GM12892 (cell line): ENCODE measurements around the gene FBXW2.
"Not testable (repeated sequence)": the region's sequence is repeated elsewhere in the genome, so short reads cannot be mapped to it uniquely, and the experiment has no call there.

Source experiments
- DNase-seq: peaks from one replicate; pipeline ENCODE4 v3.0.0; 2011; ENCODE audit not compliant: insufficient read length
- FAIRE-seq: peaks from 2 replicates; lab custom pipeline; 2011; peaks lifted over from hg19 to GRCh38; lab: Jason Lieb, UNC
- POLR2A ChIP-seq: IDR thresholded peaks from 2 replicates; pipeline ENCODE4 v1.6.1; 2011; ENCODE audit warnings: low read depth, low read length, control low read depth
- POLR2AphosphoS5 ChIP-seq: IDR thresholded peaks from 2 replicates; pipeline ENCODE4 v1.6.1; 2011; ENCODE audit warnings: low read depth, low read length, control low read depth
- TAF1 ChIP-seq: IDR thresholded peaks from 2 replicates; pipeline ENCODE4 v1.6.1; 2011; ENCODE audit warnings: low read depth, mild to moderate bottlenecking, control low read depth, low read length, borderline replicate concordance

FBXW2 gene

GRCh38 chr9:120808931-120809330, 15.7 kb upstream of the FBXW2 start:
- TF ChIP-seq POLR2A (no peak), POLR2AphosphoS5 (no peak), TAF1 (no peak)
- no peak for FAIRE-seq
- no peak for DNase-seq

GRCh38 chr9:120807607-120808379, 14.6 kb upstream of the FBXW2 start:
- TF ChIP-seq POLR2A (no peak), POLR2AphosphoS5 (no peak), TAF1 (no peak)
- DNase-seq (no peak), FAIRE-seq (no peak)

GRCh38 chr9:120804784-120805363, 11.7 kb upstream of the FBXW2 start:
- not testable (repeated sequence) for FAIRE-seq, DNase-seq

- no peak for TF ChIP-seq POLR2AphosphoS5
- DNase-seq (no peak), FAIRE-seq (no peak)
These were observed 8.2 kb upstream of the FBXW2 start for GRCh38 chr9:120801441-120801840.

- FAIRE-seq (no peak), DNase-seq (no peak)
- TF ChIP-seq TAF1: no peak
- no peak for TF ChIP-seq POLR2A
- no peak for TF ChIP-seq POLR2AphosphoS5
These were observed 2.1 kb downstream of the FBXW2 start for GRCh38 chr9:120791161-120791560.

GRCh38 chr9:120787933-120788332, 5.3 kb downstream of the FBXW2 start:
- no peak for FAIRE-seq
- no peak for DNase-seq
- TF ChIP-seq POLR2A (no peak), TAF1 (no peak), POLR2AphosphoS5 (no peak)

- DNase-seq: no peak
- no peak for FAIRE-seq
- TF ChIP-seq POLR2A: no peak
- no peak for TF ChIP-seq TAF1
- TF ChIP-seq POLR2AphosphoS5: no peak
These were observed 9.6 kb downstream of the FBXW2 start for GRCh38 chr9:120783602-120784047.

GRCh38 chr9:120781236-120781635, 12.0 kb downstream of the FBXW2 start:
- DNase-seq: no peak
- TF ChIP-seq TAF1 (no peak), POLR2A (no peak), POLR2AphosphoS5 (no peak)
- FAIRE-seq: no peak

- FAIRE-seq: no peak
- TF ChIP-seq POLR2AphosphoS5: no peak
- no peak for TF ChIP-seq TAF1
- no peak for TF ChIP-seq POLR2A
- DNase-seq: no peak
These were observed 12.8 kb downstream of the FBXW2 start for GRCh38 chr9:120780367-120780766.

- FAIRE-seq: no peak
- TF ChIP-seq POLR2A (no peak), TAF1 (no peak), POLR2AphosphoS5 (no peak)
- no peak for DNase-seq
These were observed 14.0 kb downstream of the FBXW2 start for GRCh38 chr9:120779227-120779626.

GRCh38 chr9:120778758-120779157, 14.5 kb downstream of the FBXW2 start:
- no peak for DNase-seq
- FAIRE-seq: no peak
- TF ChIP-seq POLR2AphosphoS5: no peak
- no peak for TF ChIP-seq TAF1
- no peak for TF ChIP-seq POLR2A

GRCh38 chr9:120777229-120777628, 16.0 kb downstream of the FBXW2 start:
- DNase-seq: no peak
- TF ChIP-seq POLR2AphosphoS5: no peak
- no peak for TF ChIP-seq TAF1
- no peak for TF ChIP-seq POLR2A
- no peak for FAIRE-seq
